ENCODE results near the gene ARMCX6.
"Not testable (repeated sequence)": the region's sequence is repeated elsewhere in the genome, so short reads cannot be mapped to it uniquely, and the experiment has no call there.

The ARMCX6 gene

GRCh38 chrX:101658661-101659491 lies 41.1 kb upstream of the ARMCX6 start:
- no peak overlapping the region for H3K27ac ChIP-seq (replicated peaks)
- H3K27me3 ChIP-seq (ENCODE audit: insufficient read depth, poor library complexity, severe bottlenecking), result peaks cover 7% of the 10 kb centered on the region
- TF ChIP-seq GABPA (IDR thresholded peaks at IDR 0.05; ENCODE audit: low read depth) (no peak), CTCF (IDR thresholded peaks at IDR 0.05; ENCODE audit: insufficient read depth, low read length) (no peak), SPI1 (IDR thresholded peaks at IDR 0.05; ENCODE audit: borderline replicate concordance, low read depth) (no peak), POLR2AphosphoS5 (IDR thresholded peaks at IDR 0.05; ENCODE audit: low read depth) (no peak), REST (IDR thresholded peaks at IDR 0.05; ENCODE audit: insufficient replicate concordance, low read depth) (no peak)
- H3K4me3 ChIP-seq (replicated peaks; ENCODE audit: insufficient read depth, low read length), result no peak overlapping the region
- no peak for DNase-seq (ENCODE audit: low read depth in 1 of 2, low spot score in 1 of 2)

GRCh38 chrX:101657495-101657894 lies 39.7 kb upstream of the ARMCX6 start:
- no peak overlapping the region for H3K4me3 ChIP-seq (replicated peaks; ENCODE audit: insufficient read depth, low read length)
- no peaks in the 10 kb centered on the region for H3K27me3 ChIP-seq (ENCODE audit: insufficient read depth, poor library complexity, severe bottlenecking)
- H3K27ac ChIP-seq (replicated peaks), result no peak overlapping the region
- DNase-seq (ENCODE audit: low read depth in 1 of 2, low spot score in 1 of 2), result no peak
- TF ChIP-seq SPI1 (IDR thresholded peaks at IDR 0.05; ENCODE audit: borderline replicate concordance, low read depth), result no peak
- no peak for TF ChIP-seq GABPA (IDR thresholded peaks at IDR 0.05; ENCODE audit: low read depth)
- no peak for TF ChIP-seq REST (IDR thresholded peaks at IDR 0.05; ENCODE audit: insufficient replicate concordance, low read depth)
- no peak for TF ChIP-seq POLR2AphosphoS5 (IDR thresholded peaks at IDR 0.05; ENCODE audit: low read depth)
- TF ChIP-seq CTCF (IDR thresholded peaks at IDR 0.05; ENCODE audit: insufficient read depth, low read length), result no peak

GRCh38 chrX:101656817-101657216 lies 39.0 kb upstream of the ARMCX6 start:
- Histone ChIP-seq H3K4me3 (replicated peaks; ENCODE audit: insufficient read depth, low read length) (no peak overlapping the region), H3K27me3 (ENCODE audit: insufficient read depth, poor library complexity, severe bottlenecking) (no peaks in the 10 kb centered on the region), H3K27ac (replicated peaks) (no peak overlapping the region)
- TF ChIP-seq GABPA (IDR thresholded peaks at IDR 0.05; ENCODE audit: low read depth), result no peak
- no peak for DNase-seq (ENCODE audit: low read depth in 1 of 2, low spot score in 1 of 2)

- no peak for DNase-seq (ENCODE audit: low read depth in 1 of 2, low spot score in 1 of 2)
- TF ChIP-seq SPI1 (IDR thresholded peaks at IDR 0.05; ENCODE audit: borderline replicate concordance, low read depth) (no peak), POLR2AphosphoS5 (IDR thresholded peaks at IDR 0.05; ENCODE audit: low read depth) (no peak), CTCF (IDR thresholded peaks at IDR 0.05; ENCODE audit: insufficient read depth, low read length) (no peak), GABPA (IDR thresholded peaks at IDR 0.05; ENCODE audit: low read depth) (no peak)
- no peaks in the 10 kb centered on the region for H3K27me3 ChIP-seq (ENCODE audit: insufficient read depth, poor library complexity, severe bottlenecking)
- no peak overlapping the region for H3K4me3 ChIP-seq (replicated peaks; ENCODE audit: insufficient read depth, low read length)
- H3K27ac ChIP-seq (replicated peaks), result no peak overlapping the region
Measured at GRCh38 chrX:101655534-101655933, 37.7 kb upstream of the ARMCX6 start.

GRCh38 chrX:101647716-101648115 lies 29.9 kb upstream of the ARMCX6 start:
- not testable (repeated sequence) for H3K27me3 ChIP-seq (ENCODE audit: insufficient read depth, poor library complexity, severe bottlenecking); DNase-seq (ENCODE audit: low read depth in 1 of 2, low spot score in 1 of 2); H3K27ac ChIP-seq (replicated peaks); H3K4me3 ChIP-seq (replicated peaks; ENCODE audit: insufficient read depth, low read length)
